Femur (tissue), 1 donor: ENCODE results near the gene MAU2.

Experiments used
- DNase-seq: peaks from one replicate; pipeline ENCODE4 v3.0.0-alpha.2; 2017

The MAU2 gene

DNA sequence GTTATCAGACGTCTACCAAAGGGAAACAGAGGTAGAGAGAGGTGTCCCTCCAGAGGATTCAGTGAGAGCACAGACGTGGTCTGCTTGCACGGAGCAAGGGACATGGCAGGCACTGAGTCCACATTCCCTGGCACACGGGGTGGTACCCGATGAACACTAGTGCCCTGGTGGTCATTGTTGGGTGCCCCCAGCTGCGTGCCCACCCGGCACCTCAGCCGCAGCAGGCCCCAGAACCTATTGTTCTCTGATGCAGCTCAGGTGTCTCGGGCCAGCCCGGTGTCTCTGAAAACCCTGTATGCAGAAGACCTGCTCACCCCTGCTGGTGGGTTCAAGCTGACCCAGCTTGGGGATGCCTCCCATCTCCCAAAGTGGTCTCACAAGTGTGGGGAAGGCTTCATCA lies 12.3 kb upstream of the MAU2 start:
- no peak for DNase-seq

- no peak for DNase-seq
These were observed 5.2 kb upstream of the MAU2 start for GRCh38 chr19:19315444-19315843.

DNA sequence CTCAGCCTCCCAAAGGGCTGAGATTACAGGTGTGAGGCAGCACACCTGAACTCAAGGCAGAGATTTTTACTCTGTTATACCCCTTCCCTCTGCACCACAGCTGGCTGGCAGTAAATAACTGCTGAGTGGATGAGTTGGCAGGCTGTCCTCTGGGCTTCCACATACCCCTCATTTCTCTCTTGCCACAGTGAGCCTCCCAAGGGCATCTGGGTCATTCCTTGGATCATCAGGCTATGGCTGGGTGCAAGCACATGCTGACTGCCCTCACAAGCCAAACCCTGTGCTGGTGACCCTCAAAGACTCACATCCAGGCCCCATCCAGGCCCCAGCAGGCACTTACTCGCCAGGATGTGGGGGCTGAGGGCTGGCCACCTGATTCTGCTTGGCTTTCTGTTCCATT lies 4.5 kb upstream of the MAU2 start:
- DNase-seq = no peak

DNA sequence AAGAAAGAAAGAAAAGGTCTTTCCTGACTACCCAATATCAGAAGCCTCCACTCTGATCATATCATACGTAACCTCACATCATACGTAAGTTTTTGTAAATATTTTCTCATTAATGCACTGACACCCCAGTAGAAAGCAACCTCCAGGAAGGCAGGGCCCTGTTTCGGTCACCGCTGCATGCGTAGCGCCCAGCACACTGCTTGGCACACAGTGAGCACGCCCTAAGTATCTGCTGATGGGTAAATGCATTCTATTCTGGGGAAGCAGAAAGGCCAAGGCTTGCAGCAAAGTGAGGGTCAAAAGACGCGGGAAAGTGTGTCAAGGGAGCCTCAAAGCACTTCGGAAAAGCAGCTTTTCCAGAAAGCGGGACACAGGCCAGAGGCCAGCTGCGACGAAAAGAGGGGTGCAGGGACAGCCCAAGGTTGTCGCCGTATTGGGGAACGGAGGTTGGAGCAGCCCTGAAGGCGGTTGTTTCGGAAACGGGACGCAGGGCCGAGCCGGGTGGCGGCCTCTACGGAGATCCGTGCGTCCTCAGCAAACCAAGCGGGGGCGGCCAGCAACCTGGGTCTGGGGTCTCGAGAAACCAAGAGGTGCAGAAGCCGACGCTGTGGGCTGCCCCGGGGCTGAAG lies 783 bp upstream of the MAU2 start:
- DNase-seq = no peak

DNA sequence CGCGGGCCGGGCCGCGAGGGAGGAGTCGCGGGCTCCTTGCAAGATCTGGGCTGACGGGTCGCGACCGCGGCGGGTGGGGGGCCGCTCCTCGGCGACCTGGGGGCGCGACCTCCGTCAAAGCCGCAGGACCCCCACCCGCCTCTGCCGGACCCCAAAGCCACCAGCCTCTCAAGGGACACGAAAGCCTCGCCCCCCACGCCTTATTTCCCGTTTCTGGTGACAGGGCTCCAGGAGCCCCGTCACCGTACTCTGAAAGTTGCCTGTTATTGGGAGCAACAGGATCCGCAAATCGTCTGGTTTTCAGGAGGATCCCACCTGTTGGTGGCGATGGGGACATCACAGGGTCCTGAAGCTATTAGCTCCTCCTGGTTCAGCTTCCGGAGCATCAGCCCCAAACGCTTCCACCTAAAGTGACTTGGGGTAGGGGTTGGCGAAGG lies 530 bp downstream of the MAU2 start:
- peak; percentile 37 for DNase-seq

DNA sequence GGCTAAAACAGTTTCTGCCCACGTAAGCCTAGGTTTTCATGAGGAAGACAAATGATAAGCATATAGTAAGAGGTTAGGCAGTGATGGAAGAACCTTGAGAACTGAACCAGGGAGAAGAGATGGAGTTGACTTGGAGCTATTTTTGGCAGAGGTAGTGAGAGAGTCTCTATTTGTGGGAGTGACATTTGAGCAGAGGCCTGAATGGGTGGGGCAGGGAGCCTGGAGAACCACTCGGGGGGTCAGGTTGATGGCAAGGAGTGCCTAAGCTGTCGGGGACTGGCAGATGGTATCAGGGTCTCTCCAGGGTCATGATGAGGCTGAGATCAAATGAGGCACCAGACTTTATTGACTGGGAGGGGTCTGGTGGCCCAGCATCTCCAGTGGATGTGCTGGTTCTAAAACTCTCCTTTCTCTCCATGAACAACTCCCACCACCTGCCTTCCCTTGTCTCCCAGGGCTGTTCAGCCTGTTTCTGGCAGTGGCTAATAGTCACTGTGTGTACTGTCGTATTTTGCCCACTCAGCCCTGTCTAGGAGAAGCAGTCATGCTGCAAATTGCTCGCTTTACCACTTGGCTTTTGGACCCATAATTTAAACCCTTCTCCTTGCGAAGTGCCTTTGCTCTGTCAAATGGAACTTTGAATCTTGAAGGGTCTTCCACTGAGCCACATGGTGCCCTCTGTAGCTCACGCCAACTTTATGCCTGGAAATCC lies 3.6 kb downstream of the MAU2 start:
- no peak for DNase-seq

GRCh38 chr19:19327672-19328071 lies 7.0 kb downstream of the MAU2 start:
- DNase-seq = no peak

GRCh38 chr19:19329126-19329525 lies 8.5 kb downstream of the MAU2 start:
- no peak for DNase-seq

GRCh38 chr19:19334063-19334988 lies 13.7 kb downstream of the MAU2 start:
- DNase-seq = peak; percentile 49

DNA sequence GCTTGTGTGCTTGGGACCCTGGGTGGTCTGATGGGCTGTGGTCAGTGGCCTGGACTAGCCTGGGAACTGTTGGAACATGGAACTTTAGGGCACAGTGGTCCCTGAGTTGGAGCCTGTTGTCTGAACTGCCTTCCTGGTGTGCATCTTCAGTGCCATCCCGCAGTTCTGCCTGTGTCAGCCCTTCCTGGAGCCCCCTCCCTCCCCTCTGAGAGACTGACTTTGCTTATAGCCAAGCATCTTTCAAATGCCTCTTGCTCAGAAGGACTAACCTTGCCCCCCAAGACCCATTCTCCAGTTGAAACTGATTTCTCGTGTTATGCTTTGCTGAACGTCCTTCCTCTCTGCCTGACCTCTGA lies 14.3 kb downstream of the MAU2 start:
- DNase-seq = no peak

- no peak for DNase-seq
These were observed 15.0 kb downstream of the MAU2 start for GRCh38 chr19:19335408-19336158.

- no peak for DNase-seq
These were observed 16.0 kb downstream of the MAU2 start for GRCh38 chr19:19336597-19336996.

DNA sequence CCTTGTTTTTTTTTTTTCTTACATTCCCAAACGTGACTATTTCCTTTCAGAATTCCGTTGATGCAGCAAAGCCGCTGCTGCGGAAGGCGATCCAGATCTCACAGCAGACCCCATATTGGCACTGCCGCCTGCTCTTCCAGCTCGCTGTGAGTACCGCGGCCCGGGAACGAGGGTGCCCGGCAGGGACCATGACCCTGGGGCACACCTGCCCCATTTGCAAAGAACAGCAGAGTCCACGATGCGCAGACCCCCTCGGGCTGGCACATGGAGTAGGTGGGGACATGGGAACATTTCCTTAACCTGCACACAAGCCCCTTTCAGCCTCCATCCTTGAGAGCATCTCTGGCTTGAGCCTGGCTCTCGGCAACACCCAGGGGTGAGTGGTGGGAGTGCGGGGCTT lies 16.5 kb downstream of the MAU2 start:
- no peak for DNase-seq

- DNase-seq = no peak
These were observed 17.5 kb downstream of the MAU2 start for GRCh38 chr19:19338082-19338481.

DNA sequence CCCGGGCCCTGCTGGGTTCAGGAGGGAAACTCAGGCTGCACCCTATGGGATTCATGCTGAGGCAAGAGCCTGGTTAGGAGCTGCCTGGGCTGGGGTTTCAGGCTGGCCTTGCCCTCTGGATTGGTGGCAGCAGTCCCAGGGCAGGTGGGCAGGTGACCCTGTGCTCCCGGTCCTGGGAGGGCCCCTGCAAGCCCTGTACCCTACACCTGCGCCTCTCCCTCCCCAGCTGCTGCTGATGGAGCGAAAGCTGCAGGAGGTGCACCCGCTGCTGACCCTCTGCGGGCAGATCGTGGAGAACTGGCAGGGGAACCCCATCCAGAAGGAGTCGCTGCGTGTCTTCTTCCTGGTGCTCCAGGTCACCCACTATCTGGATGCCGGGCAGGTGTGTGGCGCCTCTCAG lies 20.4 kb downstream of the MAU2 start:
- no peak for DNase-seq

DNA sequence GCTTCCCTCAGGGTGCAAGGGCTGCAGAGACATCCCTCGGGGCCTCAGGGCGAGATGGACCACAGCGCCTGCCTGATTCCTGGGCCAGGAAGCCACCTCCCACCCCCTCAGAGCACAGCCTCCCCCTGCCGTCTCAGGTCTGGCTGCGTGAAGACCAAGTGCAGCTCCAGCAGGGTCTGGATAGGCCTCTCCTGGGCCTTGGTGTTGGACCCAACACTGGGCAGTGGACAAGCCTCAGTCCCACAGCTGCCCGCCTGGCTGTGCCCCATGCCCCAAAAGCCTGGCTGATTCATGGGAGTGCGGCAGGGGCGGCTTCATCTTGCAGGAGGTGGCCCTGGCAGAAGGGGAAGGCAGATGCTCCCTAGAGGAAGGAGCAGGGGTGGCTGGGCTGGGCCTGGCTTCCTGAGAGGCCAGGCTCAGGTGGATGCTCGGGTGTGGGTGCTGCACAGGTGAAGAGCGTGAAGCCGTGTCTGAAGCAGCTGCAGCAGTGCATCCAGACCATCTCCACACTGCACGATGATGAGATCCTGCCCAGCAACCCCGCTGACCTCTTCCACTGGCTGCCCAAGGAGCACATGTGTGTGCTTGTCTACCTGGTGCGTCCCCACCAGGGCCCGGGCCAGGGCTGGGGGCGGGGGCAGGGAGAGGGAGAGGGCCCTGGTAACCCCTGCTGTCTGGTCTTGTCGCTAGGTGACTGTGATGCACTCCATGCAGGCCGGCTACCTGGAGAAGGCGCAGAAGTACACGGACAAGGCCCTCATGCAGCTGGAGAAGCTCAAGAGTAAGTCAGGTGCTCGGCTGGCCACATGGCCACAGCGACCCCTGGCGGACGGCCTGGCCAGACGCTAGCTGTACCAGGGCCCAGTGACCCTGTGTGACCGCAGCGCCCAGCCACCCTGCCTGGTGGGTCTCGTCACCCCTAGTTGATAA lies 21.7 kb downstream of the MAU2 start:
- peak; percentile 68 for DNase-seq

GRCh38 chr19:19343016-19343362 lies 22.4 kb downstream of the MAU2 start:
- no peak for DNase-seq

- DNase-seq = no peak
These were observed 23.1 kb downstream of the MAU2 start for GRCh38 chr19:19343762-19344161.

DNA sequence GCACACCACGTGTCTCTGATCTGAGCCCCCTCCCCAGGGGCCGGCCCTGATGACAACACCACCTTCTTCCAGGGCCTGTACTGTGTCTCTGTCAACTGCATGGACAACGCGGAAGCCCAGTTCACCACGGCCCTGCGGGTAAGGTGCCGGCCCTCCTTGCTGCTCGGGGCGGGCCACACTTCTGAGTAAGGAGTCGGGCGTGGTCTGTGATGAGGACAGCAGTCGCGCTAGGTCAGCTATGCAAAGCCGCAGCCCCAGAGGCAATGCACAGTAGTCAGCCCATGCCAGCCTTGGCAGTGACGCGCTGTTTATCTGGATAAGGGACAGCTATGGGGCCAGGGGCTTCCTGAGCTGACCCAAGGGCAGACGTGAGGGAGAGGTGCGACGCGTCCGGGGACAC lies 24.6 kb downstream of the MAU2 start:
- DNase-seq = peak; percentile 15

GRCh38 chr19:19345970-19346369 lies 25.3 kb downstream of the MAU2 start:
- no peak for DNase-seq

DNA sequence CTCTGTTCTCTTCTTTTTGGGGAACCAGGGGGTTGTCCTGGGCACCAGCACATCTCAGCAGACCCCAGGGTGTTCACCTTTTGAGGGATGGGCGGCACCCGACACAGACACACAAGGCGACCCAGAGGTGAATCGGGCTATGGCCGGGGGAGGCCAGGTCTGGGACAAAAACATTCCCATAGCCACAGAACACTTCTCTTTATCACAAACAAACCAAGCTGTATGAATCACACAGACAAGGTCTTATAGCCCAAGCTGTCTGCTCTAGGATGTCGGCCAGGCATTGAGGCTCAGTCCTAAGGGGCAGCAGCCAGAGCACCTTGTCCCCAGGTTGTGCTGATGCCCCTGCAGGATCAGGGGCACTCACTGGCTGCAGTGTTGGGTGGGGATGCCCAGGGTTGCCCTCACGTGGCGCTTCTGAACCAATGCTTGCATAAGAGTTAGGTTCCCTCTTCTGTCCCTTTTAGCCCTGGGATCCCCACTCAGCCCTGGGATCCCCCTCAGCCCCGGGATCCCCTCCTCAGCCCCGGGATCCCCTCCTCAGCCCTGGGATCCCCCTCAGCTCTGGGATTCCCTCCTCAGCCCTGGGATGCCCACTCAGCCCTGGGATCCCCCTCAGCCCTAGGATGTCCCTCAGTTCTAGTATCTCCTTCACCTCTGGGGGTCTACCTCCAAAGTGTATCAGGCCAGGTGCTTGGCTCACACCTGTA lies 26.9 kb downstream of the MAU2 start:
- DNase-seq = no peak
